ENCODE data around the gene JADE1. TPM values are rescaled to one million over a fixed set of nuclear protein-coding genes. Genes with fewer than 3 reads are reported as not detected.

The JADE1 gene
- total and polyA plus RNA-seq, 9 of the 15 experiments (the other 6 are each of a cell fraction or from before 2014, with no cell fraction given), result 8.3 to 37.9 (median 24.4) TPM

DNA sequence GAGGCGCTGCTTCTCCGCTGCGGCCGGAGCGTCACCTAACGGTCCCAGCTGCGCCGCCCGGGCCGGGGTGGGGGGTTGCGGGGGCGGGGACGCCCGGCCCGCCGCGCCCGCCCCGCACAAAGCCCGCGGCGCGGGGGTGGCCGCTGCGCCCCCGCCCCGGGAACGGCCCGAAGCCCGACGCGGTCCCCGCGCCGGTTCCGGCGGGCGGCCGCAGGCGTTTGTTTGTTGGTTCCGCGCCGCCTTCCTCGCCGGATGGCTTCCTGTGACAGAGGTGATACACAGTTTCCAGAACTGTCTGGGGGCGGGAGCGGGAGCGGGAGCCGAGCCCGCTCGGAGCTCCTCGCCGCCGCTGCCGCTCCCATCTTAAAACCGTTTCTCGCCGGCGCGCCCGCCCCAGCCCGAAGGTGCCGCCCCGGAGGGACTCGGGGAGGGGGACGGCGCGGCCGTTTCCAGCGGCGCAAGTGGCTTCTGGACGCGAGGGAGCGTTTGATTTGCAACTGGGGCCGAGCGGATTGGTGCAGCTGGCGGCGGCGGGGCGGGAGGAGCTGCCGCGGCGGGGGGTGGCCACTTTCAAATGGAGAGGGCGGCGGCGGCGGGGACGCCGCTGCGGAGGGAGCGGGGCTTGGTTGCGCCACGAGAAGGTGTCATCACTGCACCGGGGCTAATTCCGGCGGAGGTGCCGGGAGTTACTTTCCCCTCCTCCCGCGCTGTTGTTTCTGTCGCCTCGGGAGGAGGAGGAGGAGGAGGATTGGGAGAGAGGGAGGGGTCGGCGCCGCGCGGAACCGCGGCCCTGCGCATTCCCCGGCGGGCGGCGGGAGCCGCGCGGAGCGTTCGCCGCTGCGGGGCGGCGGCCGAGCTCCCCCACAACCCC lies 2.3 kb downstream of the JADE1 start (continued):
- TF ChIP-seq, protein P1, sequence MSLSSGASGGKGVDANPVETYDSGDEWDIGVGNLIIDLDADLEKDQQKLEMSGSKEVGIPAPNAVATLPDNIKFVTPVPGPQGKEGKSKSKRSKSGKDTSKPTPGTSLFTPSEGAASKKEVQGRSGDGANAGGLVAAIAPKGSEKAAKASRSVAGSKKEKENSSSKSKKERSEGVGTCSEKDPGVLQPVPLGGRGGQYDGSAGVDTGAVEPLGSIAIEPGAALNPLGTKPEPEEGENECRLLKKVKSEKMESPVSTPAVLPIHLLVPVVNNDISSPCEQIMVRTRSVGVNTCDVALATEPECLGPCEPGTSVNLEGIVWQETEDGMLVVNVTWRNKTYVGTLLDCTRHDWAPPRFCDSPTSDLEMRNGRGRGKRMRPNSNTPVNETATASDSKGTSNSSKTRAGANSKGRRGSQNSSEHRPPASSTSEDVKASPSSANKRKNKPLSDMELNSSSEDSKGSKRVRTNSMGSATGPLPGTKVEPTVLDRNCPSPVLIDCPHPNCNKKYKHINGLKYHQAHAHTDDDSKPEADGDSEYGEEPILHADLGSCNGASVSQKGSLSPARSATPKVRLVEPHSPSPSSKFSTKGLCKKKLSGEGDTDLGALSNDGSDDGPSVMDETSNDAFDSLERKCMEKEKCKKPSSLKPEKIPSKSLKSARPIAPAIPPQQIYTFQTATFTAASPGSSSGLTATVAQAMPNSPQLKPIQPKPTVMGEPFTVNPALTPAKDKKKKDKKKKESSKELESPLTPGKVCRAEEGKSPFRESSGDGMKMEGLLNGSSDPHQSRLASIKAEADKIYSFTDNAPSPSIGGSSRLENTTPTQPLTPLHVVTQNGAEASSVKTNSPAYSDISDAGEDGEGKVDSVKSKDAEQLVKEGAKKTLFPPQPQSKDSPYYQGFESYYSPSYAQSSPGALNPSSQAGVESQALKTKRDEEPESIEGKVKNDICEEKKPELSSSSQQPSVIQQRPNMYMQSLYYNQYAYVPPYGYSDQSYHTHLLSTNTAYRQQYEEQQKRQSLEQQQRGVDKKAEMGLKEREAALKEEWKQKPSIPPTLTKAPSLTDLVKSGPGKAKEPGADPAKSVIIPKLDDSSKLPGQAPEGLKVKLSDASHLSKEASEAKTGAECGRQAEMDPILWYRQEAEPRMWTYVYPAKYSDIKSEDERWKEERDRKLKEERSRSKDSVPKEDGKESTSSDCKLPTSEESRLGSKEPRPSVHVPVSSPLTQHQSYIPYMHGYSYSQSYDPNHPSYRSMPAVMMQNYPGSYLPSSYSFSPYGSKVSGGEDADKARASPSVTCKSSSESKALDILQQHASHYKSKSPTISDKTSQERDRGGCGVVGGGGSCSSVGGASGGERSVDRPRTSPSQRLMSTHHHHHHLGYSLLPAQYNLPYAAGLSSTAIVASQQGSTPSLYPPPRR (CRISPR knock-in tag; IDR thresholded peaks at IDR 0.05; ENCODE audit: borderline replicate concordance), result no peak
- TF ChIP-seq MCM7 (IDR thresholded peaks at IDR 0.05) (no peak), CBFA2T3 (IDR thresholded peaks at IDR 0.05) (0 out of 2 replicates have a peak, but pooled peaks have one; percentile 23), SLC30A9 (CRISPR knock-in tag; IDR thresholded peaks at IDR 0.05) (no peak), BHLHE40 (IDR thresholded peaks at IDR 0.05; ENCODE audit: low read length) (no peak), ARHGAP35 (IDR thresholded peaks at IDR 0.05; ENCODE audit: partially characterized antibody) (no peak), HLTF (IDR thresholded peaks at IDR 0.05) (no peak), ZNF780A (CRISPR knock-in tag; IDR thresholded peaks at IDR 0.05) (no peak), NRF1 (conservative IDR thresholded peaks at IDR 0.05 in 1 of 2, IDR thresholded peaks at IDR 0.05 in 1 of 2) (peak; percentile 82 to 85), ZNF589 (CRISPR knock-in tag; IDR thresholded peaks at IDR 0.05; ENCODE audit: low read depth) (no peak), STAT5B (CRISPR knock-in tag; IDR thresholded peaks at IDR 0.05) (no peak), SP1 (CRISPR knock-in tag; IDR thresholded peaks at IDR 0.05) (no peak), HNRNPLL (IDR thresholded peaks at IDR 0.05; ENCODE audit: low read depth, low read length, poor library complexity, severe bottlenecking) (peak; percentile 93), KDM4B (IDR thresholded peaks at IDR 0.05; ENCODE audit: borderline replicate concordance in 2 of 2, low read depth in 1 of 2) (no peak), RBM25 (IDR thresholded peaks at IDR 0.05; ENCODE audit: low read depth, low read length, severe bottlenecking) (peak; percentile 25), TARDBP (IDR thresholded peaks at IDR 0.05) (no peak), ELF4 (CRISPR knock-in tag; IDR thresholded peaks at IDR 0.05) (0 out of 2 replicates have a peak, but pooled peaks have one; percentile 22), SRSF1 (IDR thresholded peaks at IDR 0.05; ENCODE audit: low read depth, low read length) (no peak), DNMT1 (IDR thresholded peaks at IDR 0.05) (no peak), FOXA1 (IDR thresholded peaks at IDR 0.05; ENCODE audit: borderline replicate concordance) (no peak), HDGF (IDR thresholded peaks at IDR 0.05) (no peak), CBX8 (IDR thresholded peaks at IDR 0.05; ENCODE audit: borderline replicate concordance, extremely low read depth, low read depth, low read length, poor library complexity, severe bottlenecking) (no peak)
- TF ChIP-seq, protein P2, sequence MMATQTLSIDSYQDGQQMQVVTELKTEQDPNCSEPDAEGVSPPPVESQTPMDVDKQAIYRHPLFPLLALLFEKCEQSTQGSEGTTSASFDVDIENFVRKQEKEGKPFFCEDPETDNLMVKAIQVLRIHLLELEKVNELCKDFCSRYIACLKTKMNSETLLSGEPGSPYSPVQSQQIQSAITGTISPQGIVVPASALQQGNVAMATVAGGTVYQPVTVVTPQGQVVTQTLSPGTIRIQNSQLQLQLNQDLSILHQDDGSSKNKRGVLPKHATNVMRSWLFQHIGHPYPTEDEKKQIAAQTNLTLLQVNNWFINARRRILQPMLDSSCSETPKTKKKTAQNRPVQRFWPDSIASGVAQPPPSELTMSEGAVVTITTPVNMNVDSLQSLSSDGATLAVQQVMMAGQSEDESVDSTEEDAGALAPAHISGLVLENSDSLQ (IDR thresholded peaks at IDR 0.05), result peak; percentile 45; the same call in 1 of the 2 replicates
- TF ChIP-seq, protein P3, sequence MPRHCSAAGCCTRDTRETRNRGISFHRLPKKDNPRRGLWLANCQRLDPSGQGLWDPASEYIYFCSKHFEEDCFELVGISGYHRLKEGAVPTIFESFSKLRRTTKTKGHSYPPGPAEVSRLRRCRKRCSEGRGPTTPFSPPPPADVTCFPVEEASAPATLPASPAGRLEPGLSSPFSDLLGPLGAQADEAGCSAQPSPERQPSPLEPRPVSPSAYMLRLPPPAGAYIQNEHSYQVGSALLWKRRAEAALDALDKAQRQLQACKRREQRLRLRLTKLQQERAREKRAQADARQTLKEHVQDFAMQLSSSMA (CRISPR knock-in tag; IDR thresholded peaks at IDR 0.05), result no peak

All from K562 (cell line).